CD4-positive, alpha-beta T cell treated with Interleukin-10 for 1 hour (primary cell): ENCODE data around the gene TMEM107.

Experiments
- DNase-seq: peaks from one replicate; pipeline ENCODE4 v3.0.0-alpha.2; 2020

The TMEM107 gene

DNA sequence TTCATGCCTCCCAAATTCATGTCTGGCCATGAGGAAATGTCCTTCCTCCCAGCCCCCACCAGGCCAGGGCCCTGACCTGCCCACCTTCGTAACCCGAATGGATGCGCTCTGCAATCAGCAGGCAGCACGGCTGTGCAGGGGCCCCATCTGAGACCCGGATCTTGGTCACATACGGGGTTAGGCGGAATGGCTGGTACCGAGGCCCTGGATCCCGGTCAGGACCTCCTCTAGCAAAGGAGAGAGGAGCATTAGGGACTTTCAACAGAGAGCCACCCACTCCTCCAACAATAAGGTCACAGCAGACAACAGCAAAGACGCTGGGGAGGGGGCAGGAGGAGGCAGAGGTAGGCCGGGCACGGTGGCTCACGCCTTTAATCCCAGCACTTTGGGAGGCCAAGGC, 27.6 kb downstream of the TMEM107 start:
- no peak for DNase-seq

DNA sequence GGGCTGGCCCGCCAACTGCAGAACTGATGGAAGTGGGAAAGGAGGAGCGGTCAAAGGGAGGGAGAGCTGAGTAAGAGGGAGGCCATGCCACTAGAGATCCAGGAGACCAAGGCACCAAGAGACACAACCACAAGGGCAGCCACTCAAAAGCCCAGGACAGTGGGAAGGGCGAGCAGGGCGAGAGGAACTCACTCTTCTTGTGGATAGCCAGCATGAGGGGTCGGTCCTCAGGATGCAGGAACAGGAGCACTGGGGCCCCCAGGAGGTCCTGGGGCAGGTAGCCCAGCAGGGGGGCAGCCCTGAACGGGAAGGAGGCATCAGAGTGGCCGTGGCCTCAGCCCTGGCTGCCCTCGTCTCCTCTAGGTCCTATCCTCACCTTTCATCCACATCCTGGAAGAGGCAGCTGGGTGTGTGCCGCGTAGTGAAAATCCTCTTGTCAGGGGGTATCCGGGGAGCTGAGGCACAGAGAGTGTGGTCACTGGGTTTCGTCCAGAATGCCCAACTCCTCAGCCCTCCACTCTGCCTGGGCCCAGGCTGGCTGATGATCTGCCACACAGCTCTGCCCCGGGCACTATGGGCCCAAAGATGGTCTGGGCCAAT, 28.3 kb downstream of the TMEM107 start:
- DNase-seq: no peak

DNA sequence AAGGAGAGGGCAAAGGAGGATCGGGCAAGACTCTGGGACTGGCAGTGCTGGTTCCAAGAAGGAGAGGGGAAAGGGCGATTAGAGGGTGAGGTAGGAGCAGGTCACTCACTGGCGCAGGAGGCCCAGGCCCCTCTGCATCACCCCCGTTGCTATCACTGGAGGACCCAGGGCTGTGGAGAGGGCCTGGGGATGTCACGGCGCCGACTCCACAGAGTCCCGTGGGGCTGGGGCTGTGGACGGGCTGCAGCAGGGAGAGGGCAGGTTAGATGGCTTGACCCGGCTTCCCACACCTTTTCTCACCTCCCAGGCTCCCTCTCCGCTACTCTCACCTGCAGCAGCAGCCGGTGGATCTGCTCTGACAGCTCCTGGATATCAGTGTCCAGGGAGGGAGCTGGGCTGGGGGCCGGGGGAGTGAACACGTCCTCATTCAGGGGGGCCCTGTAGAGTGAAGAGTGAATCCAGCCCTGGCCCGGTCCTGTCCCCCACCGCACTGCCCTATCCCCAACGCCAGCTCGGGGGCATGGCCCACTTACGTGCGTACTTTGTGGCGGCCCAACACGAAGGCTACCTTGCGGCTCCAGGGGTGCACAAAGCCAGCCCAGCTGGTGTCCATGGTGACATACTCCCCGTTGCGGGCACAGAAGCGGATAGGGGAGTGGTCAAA, 28.9 kb downstream of the TMEM107 start:
- DNase-seq: no peak

DNA sequence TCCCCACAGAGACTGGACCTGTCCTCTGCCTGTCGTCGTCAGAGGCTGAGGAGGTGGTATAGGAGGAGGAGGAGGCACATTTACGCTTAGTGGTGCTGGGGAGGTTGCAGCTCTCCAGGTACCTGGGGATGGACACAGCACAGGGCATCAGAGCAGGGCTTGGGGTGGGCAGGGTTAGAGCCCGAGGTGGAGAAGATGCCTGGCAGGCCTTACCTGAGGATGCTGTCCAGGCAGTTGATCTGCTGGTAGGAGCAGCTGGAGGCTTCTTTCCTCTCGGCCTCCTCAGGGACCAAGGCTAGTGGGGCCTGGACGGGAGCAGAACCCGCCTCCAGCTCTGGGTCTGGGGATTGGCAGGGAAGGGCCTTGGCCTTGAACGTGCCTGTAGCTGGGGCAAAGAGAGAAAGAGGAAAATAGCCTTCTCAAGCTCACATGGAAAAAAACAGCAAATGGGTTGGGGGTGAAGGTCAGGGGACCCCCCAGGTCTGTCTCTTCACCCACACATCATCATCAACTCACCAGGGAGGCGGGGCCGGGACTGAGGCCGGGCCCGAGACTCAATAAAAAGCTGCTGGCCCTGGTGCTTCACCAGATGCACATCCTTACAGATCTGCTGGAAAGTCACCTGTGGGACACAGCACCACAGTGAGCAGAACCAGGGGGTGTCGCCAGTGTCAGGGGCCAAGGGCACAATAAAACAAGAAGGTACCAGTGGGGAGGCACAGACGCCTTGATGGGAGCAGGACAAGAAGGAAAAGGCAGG, 29.6 kb downstream of the TMEM107 start:
- peak; percentile 7 for DNase-seq

DNA sequence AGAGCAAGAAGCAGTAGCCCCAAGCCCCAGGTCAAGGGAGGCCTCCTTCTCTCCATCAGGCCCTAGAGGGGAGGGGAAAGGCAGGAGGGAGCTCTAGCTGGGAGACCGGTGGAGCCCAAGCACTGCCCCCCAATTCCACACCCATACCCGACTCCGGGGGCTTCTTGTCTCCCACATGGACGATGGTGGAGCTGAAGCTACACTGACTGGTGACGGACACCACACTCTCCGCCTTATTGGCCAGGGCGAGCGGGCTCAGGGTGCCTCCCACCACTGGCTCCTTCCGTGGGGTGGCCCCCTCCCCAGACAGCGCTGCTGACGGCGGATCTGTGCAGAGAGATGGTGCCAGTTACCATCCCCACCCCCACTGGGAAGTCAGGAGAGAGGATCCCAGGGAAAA, 30.4 kb downstream of the TMEM107 start:
- no peak for DNase-seq

DNA sequence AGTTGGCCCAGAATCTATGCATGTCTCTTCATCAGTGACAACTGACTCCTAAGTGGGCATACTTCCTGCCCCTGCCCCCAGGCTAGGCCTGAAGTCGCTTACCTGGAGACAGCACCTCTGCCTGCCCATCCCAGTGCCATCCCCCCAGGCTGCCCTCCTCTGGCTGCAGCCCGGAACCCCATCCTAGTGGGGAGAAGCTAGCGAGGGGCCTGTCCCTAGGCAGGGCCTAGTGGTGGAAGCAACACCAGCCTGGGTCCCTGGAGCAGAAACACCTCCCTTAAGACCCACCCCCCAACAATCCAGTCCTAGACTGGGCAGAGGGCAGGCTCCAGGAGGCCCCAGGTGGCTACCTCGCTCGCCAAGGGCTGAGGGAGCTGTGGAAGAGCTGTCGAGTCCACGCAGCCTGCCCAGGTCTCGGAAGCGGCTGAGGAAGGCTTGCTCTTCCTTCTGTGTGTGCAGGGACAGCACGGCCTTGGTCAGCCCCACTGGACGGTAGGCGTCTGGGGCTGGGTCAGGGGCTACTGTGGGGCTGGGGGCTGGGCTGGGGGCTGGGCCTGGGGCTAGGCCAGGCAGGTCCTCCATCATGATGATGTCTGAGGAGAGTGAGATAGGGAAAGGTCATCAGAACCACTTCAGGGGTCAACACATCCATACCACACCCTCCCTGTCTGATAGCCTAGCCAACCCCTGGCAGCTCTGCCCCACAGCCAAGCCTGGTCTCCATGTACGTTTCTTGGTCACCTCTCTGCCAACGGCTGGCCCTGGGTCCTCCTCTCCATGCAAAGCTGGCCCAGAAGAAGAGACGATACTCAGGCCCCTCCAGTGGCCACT, 31.6 kb downstream of the TMEM107 start:
- peak; percentile 21 for DNase-seq

DNA sequence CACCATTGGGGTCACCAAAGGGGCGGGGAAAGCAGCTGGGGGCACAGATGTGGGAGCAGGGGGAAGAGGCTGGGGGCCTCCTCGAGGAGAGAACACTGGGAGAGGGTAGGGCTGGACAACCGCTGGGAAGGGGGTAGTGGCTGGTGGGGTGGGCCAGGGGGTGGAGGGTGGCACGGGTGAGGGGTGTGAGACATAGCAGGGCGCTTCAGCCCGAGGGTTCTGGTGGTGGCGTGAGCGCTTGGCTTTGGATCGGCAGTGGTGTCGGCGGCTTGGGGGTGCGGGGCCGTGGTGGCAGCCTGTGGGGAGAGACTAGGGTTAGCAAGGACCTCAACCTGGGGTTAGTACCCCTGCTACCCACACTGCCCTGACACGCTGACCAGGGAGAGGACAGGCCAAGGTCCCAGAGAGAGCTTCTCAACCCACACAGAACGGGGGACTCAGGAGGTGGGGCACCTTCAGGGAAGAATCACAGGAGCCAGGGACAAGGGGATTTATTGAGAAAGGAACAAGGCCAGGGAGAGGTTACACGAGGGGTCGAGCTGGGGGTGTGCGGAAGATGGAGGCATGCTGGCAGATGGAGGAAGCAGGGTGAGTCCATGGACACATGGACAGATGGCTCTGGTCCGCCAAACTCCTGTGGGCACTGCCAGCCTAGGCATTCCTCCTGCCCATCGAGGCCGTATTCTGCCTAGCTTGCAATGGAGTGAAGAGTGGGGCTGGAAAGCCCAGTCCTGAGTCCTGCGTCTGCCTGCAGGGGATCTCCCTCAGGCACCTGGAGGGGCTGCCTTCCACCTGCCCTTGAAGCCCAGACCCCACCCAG, 32.4 kb downstream of the TMEM107 start:
- DNase-seq: peak; percentile 24

DNA sequence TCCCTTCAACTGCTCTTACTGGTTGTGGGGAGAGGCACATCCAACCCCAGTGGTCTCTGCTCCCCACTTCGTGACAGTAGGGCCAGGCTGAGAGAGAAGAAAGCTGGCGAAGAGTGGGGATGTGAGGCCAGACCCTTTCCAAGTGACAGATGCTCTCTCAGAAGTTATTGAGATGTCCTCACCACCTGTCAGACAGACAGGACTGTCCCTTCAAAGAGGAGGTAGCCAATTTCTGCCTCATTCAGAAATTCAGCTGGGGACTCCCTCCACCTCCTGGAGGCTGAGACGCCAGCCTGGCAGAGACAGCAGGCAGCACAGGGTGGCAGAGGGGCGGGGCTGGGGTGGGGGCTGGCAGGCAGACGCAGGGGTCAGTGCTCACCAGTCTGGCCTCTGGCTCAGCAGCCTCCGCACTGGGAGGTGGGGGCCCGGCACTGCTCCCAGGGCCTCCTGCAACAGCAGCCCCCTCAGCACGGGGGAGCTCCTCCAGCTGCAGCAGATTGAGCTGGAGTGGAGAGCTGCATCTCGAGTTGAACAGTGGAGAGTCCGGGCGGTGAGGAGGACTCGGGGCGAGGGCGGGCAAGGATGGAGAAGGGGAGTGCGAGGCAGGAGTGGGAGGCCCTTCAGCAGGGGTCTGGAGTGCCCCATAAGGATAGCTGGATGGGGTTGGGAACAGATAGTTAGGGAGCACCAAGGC, 33.1 kb downstream of the TMEM107 start:
- peak; percentile 31 for DNase-seq

DNA sequence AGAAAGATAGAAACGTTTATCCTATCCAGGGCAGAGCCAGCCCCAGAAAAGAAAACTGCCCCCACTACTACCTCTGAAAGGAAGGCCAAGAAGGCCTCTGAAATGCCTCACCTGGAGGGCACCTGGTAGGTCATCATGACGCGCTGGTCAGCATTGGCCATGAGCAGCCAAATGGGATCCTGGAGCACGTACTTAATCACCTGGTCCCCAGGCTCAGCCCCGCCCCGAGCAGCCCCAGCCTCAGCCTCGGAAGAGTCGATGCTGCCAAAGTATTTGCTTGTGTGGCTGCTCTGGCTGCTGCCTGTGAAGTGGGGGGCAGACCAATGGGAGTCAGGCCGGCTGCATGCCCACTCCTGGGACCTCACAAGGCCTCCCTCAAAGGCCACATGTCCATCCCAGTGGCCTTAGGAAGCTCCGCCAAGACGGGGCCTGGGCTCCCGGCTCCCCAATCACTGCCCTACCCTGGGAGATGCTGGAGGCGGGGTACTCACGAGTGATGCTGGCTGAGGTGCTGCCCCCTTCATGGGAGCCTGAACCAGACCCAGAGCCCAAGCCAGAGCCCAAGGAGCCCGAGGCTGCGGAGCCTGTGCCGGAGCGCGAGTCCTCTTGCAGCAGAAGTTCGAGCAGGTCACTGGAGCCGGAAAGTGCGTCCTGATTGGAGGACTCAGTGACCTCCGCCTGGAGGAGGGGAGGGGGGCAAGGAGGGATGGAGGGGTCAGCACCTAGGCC, 33.9 kb downstream of the TMEM107 start:
- peak; percentile 25 for DNase-seq

DNA sequence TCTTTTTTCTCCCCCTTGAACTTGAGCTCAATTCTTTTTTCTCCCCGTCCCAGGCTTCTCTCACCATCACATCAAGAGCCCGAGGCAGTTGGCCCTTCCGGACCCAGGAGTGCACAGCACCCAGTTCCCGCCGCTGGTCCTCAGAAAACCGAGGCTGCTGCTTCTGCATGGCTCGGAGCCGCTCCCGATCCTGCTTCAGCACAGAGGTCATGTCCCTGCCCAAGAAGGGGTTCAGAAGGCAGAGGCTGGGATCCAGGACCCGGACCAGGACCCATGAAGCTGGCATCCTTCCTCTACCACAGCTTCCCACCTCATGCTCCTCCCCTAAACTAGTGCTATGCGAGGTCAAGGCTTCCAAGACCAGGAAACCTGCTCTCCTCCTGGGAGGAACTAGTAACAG, 34.4 kb downstream of the TMEM107 start:
- peak; percentile 15 for DNase-seq

DNA sequence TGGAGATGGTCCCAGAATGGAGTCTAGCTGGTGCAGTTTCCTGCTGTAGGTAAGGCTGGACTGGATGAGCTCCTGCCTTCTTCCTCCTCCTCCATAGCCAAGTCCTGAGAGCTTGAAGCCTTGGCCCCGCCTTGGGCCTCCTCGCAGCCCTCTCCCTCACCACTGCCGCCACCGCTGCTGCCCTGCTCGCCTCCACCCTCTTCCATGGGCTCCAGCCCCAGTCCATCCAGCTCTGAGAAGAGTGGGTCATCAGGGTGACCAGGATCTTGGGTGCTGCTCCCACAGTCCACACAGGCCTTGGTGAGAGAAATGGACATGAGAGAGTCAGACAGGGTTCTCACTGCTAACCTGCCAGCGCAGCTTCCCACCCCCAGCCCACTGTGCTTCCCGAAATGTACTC, 35.1 kb downstream of the TMEM107 start:
- peak; percentile 22 for DNase-seq

DNA sequence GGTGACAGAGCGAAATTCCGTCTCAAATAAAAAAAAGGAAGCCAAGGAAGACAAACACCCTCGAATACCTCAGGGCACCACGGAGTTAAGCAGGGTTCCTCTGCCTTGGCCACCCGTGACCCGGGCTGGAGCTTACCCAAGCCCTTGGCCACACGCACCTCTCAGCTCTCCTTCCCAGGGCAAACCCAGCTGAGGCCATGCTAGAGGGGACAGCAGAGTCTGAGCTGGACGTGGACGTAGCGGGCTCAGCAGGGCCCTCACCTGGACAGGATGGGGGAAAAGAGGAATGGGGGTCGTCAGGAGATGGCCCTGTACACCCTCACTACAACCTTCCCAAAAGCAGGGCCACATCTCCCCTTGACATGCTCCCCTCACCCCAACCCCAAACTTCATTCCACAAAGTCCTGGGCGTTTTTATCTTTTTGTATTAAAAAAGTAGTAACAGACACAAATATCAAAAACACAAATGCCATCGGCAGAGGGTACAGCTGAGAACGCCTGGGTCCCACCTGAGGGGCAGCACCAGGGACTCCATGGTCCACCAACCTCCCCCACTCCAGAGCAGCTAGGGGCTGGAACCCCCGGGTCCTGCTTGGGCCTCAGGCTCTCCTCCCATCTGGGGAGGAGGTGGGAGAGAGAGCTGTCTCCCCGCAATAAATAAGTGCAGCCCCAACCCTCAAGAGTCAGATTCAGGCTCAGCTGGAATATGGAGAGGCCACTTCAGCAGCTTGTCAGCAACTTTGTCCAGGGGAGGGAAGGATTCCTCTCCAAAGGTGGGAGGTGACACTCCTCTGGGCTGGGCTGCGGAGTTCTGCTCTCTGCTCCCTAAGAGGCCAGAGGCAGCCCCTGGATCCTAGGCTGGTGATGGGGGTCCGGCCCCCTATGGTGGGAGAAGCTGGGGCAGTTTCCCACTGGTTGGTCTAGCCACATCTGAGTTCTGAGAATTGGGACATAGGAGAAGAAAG, 35.8 kb downstream of the TMEM107 start:
- peak; percentile 21 for DNase-seq

DNA sequence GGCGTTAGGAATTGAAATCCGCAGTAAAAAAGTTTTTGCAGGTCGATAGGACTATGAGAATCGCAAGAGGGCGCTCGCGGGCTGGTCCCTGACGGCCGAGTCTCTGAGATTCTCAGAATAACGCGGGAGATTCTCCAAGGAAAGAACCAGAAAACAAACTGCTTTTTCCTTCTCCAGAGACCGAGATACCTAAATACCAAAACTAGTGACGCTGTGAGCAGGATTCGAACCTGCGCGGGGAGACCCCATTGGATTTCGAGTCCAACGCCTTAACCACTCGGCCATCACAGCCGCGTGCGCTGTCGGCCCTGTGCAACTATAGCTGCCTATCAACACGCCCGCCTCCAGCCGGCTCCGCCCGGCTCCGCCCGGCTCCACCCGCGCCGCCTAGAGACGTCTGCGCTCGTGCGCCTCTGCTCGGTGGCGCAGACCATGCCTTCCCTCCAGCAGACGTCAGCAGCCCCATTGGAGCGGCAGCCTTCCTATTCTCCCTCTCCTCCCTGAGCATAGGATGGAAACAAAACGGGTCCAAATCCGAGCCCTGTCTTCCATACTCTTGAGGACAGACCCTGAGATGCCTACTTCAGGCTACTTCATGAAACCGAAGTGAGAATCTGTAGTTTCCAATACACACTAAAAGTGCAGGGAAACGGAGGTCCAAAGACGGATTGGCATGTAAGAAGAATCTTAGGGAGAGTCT, 37.4 kb downstream of the TMEM107 start:
- peak; percentile 96 for DNase-seq

DNA sequence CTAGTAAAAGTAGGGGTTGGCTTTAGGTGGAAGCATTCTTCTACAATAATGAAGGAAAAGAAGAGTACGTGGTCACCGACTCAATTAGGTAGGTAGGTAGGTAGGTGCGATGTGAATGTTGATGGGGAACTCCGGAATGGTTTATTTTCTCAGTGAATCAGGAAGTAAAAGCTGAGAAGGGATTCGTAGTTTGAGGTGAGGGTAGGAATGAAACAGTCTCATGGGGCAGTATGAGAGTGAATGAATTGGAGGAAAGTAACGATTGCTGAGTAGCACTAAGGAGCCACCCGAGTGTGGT, 37.9 kb downstream of the TMEM107 start:
- DNase-seq: no peak

DNA sequence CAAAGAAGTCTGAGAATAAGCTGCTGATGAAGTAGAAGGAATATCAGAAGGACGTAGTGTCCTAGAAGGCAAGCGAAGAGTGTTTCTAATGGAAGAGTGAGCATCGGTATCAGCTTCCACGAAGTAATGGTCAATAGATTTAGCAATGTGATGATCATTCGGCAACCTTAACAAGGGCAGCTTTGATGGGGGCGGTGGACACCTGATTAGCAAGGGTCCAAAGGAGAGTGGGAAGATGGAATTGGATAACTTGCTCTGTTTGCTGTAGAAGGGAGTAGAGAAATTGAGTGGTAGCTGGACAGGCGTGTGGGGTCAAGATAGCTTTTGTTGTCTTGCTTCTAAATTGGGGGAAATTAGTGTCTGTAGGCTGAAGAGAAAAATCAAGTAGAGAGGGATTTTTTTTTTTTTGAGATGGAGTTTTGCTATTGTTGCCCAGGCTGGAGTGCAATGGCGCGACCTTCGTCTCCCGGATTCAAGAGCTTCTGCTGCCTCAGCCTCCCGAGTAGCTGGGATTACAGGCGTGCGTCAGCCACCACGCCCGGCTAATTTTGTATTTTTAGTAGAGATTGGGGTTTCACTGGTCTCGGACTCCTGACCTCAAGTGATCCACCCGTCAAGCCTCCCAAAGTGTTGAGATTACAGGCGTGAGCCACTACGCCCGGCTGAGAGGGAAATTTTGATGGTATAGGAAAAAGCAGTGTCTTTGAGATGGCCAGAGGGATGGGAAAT, 38.4 kb downstream of the TMEM107 start:
- peak; percentile 15 for DNase-seq

DNA sequence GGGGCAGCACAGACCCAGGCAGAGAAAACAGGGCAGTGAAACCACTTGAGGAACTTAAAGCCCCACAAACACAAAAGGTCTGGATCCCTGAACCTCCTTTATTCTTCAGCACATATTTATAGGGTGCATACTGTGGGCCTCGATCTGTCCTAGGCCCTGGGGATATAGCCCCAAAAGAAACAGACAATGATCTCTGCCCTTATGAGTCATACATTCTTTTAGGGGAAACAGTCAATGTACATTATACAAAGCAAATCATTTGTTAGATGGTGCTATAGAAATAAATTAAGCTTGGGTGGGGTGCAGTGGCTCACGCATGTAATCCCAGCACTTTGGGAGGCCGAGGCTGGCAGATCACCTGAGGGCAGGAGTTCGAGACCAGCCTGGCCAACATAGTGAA, 42.2 kb downstream of the TMEM107 start:
- no peak for DNase-seq

DNA sequence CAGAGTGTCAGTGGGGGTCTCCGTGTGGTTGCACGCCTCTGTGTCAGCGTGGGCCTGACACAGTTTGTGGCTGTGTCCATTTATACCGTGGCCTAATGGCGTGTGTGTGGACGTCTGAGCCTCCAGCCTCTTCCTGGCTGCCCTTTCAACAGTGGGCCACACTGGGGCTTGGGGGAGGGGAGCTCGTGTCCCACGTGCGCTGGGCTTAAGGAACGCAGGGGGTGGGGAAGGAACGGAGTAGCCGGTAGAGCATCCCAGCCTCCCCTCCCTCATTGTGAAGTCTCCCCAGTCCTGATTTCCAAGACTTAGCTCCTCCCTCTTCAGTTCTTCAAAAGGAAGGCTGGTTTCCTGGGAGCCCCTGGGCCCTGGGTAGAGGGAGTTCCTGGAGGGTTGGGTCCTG, 42.8 kb downstream of the TMEM107 start:
- DNase-seq: no peak

DNA sequence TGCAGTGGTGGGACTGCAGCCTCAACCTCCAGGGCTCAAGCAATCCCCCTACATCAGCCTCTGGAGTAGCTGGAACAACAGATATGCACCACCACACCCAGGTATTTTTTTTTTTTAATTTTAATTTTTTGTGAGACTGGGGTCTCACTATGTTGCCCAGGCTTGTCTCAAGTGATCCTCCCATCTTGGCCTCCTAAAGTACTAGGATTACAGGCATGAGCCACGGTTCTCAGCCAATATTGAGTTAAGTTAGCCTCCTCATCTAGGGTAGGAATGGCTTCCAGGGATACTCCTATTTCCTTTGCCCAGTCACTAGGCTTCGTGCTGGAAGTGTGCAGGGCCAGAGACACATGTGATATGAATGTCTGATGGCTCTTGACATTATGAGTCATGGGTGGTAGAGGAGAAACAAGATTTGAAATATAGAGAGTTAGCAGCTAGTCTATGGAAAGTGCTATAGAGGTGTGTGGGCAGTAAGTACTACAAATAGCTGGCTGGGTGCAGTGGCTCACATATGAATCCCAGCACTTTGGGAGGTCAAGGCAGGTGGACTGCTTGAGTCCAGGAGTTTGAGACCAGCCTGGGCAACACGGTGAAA, 44.2 kb downstream of the TMEM107 start:
- DNase-seq: no peak
